Hepatocyte (in vitro differentiated cells): ENCODE results near the gene TAPBP. TPM values are rescaled to one million over a fixed set of nuclear protein-coding genes. Genes with fewer than 3 reads are reported as not detected.
A peak's percentile ranks its signal among the peaks of the same experiment; 100 is the strongest.
"Not testable (repeated sequence)": the region's sequence is repeated elsewhere in the genome, so short reads cannot be mapped to it uniquely, and the experiment has no call there.

ENCODE experiments used
- DNase-seq: peaks from one replicate; pipeline ENCODE4 v3.0.0-alpha.2; 2016; ENCODE audit warnings: low spot score
- H2AFZ ChIP-seq: fragments of 200-600 bp; sonication (generic); 2 replicates; pipeline ENCODE4 v1.6.0; 2016; ENCODE audit warnings: antibody characterized with exemption, mild to moderate bottlenecking
- H3K27ac ChIP-seq: fragments of 200-600 bp; sonication (generic); 2 replicates; pipeline ENCODE4 v1.5.1; 2016; ENCODE audit warnings: mild to moderate bottlenecking
- H3K27me3 ChIP-seq: fragments of 200-600 bp; sonication (generic); 2 replicates; pipeline ENCODE4 v1.6.1; 2016
- H3K36me3 ChIP-seq: fragments of 200-600 bp; sonication (generic); replicated peaks from 2 replicates; pipeline ENCODE4 v1.5.1; 2016; ENCODE audit warnings: low read depth; ENCODE audit not compliant: insufficient read depth
- H3K4me1 ChIP-seq: fragments of 200-600 bp; sonication (generic); 2 replicates; pipeline ENCODE4 v1.5.1; 2016; ENCODE audit warnings: mild to moderate bottlenecking, moderate library complexity; ENCODE audit not compliant: insufficient read depth
- H3K4me2 ChIP-seq: fragments of 200-600 bp; sonication (generic); 2 replicates; pipeline ENCODE4 v1.6.0; 2016
- H3K4me3 ChIP-seq: fragments of 200-600 bp; sonication (generic); 2 replicates; pipeline ENCODE4 v1.5.1; 2016; ENCODE audit warnings: mild to moderate bottlenecking
- H3K79me2 ChIP-seq: fragments of 200-600 bp; sonication (generic); 2 replicates; pipeline ENCODE4 v1.6.0; 2017; ENCODE audit warnings: mild to moderate bottlenecking
- H3K9me2 ChIP-seq: fragments of 200-600 bp; sonication (generic); replicated peaks from 2 replicates; pipeline ENCODE4 v1.6.0; 2017; ENCODE audit warnings: mild to moderate bottlenecking; ENCODE audit not compliant: insufficient read depth
- H3K9me3 ChIP-seq: fragments of 200-600 bp; sonication (generic); 2 replicates; pipeline ENCODE4 v1.5.1; 2016; ENCODE audit warnings: low read depth, mild to moderate bottlenecking
- H4K20me1 ChIP-seq: fragments of 200-600 bp; sonication (generic); 2 replicates; pipeline ENCODE4 v1.6.0; 2016; ENCODE audit warnings: mild to moderate bottlenecking; ENCODE audit not compliant: insufficient read depth, poor library complexity, severe bottlenecking
- EZH2 ChIP-seq: fragments of 200-600 bp; sonication (generic); IDR thresholded peaks from 2 replicates; pipeline ENCODE4 v1.6.1; 2016; ENCODE audit warnings: antibody characterized with exemption, mild to moderate bottlenecking, borderline replicate concordance
- EZH2phosphoT487 ChIP-seq: fragments of 200-600 bp; sonication (generic); IDR thresholded peaks from one replicate; pipeline ENCODE4 v1.6.1; 2018; ENCODE audit warnings: antibody characterized with exemption, mild to moderate bottlenecking, low read depth, moderate library complexity; ENCODE audit not compliant: unreplicated experiment, severe bottlenecking
- WGBS: methylation state at CpG from one replicate; pipeline ENCODE4 v1.1.6; 2016; ENCODE audit warnings: low lambda C conversion rate; ENCODE audit errors: missing lambda C conversion rate; 5-methylcytosine and 5-hydroxymethylcytosine counted together
- polyA plus RNA-seq: library from polyadenylated mRNA; unstranded; fragments of >200 nt; fragmentation: Nextera tagmentation; extraction: Ambion mirVana; gene quantifications from 2 replicates; pipeline ENCODE4 v1.2.1, GENCODE V29; 2016
- total RNA-seq: library from RNA; depleted of rRNA; stranded (reverse); fragments of >200 nt; gene quantifications from 2 replicates; pipeline ENCODE4 v1.2.3, GENCODE V29; 2014
- TF ChIP-seq, protein P1 (sequence below): fragments of 200-600 bp; sonication (generic); IDR thresholded peaks from 2 replicates; pipeline ENCODE4 v1.5.1; 2016; ENCODE audit warnings: antibody characterized with exemption, mild to moderate bottlenecking; ENCODE audit not compliant: poor library complexity

Gene TAPBP
- total and polyA plus RNA-seq, 2 experiments from 2014 or later = 59.3 to 108 TPM

DNA sequence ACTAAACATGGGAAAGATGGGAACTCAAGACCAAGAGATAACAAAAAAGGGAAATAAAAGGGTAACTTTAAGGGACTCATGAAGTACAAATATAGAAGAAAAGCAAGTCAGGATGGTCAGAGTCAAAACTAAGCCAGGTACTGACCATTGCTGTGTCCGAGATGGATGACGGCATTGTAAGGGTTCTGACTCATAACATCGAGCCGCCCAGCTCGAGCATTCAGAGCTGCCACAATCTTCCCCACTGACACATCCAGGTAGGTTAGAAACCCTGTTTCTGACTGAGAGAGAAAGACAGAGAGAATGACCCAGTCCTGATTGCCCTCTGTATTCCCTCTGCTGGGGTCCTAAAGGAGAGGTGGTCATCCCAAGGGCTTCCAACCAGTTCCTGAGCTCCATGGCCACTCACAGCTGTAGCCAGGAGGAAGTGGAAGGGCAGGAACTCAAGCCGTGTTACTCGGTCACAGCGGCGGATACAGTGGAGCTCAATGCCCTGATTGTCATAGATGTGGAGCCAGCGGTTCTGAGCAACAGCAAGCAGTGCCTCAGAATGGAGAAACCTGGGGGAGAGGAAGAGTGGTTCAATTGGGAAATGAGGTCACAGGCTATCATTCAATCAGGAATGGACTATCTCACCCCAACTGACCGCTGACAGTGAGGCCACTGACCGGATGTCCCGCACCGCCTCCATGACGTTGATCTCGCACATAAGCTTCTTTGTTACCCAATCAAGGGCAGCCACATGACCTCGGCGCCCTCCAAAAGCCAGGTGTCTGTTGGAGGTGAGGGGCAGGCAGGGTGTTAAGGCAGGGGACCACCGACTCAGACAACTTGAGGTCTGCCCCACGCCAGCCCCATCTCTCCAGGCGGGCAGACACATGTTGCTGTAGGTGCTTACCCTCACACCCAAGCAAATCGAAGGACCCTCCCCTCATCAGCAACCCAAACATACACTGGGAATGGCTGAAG, 26.6 kb downstream of the TAPBP start:
- peaks cover 13% of the 10 kb centered on the region for H3K4me1 ChIP-seq
- H3K9me2 ChIP-seq = no peaks in the 10 kb centered on the region
- no peaks in the 10 kb centered on the region for H3K27me3 ChIP-seq
- no peak overlapping the region for H3K27ac ChIP-seq
- H2AFZ ChIP-seq = no peak overlapping the region
- no peaks in the 10 kb centered on the region for H3K36me3 ChIP-seq
- no peaks in the 10 kb centered on the region for H3K9me3 ChIP-seq
- 97% methylated on average over 22 of the region's 22 CpGs for WGBS
- no peak overlapping the region for H3K4me3 ChIP-seq
- peaks cover 29% of the 10 kb centered on the region for H3K79me2 ChIP-seq
- no peak for DNase-seq
- no peak overlapping the region for H3K4me2 ChIP-seq
- H4K20me1 ChIP-seq = no peaks in the 10 kb centered on the region
- no peak for TF ChIP-seq EZH2phosphoT487

DNA sequence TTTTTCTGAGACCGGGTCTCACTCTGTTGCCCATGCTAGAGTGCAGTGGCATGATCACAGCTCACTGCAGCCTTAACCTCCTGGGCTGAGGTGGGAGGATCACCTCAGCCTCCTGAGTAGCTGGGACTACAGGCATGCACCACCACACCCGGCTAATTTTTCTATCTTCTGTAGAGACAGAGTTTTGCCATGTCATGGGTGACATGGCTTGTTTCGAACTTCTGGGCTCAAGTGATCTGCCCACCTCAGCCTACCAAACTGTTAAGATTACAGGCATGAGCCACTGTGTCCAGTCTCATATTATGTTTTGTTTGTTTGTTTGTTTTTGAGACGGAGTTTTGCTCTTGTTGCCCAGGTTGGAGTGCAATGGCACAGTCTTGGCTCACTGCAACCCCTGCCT, 28.7 kb downstream of the TAPBP start:
- H4K20me1 ChIP-seq, H3K27me3 ChIP-seq, H3K9me3 ChIP-seq, H3K36me3 ChIP-seq, H3K4me3 ChIP-seq, H3K4me1 ChIP-seq, H2AFZ ChIP-seq, H3K4me2 ChIP-seq, H3K9me2 ChIP-seq, DNase-seq, H3K27ac ChIP-seq: not testable (repeated sequence)
- H3K79me2 ChIP-seq = peaks cover 18% of the 10 kb centered on the region
- WGBS = 97% methylated on average over 4 of the region's 4 CpGs

DNA sequence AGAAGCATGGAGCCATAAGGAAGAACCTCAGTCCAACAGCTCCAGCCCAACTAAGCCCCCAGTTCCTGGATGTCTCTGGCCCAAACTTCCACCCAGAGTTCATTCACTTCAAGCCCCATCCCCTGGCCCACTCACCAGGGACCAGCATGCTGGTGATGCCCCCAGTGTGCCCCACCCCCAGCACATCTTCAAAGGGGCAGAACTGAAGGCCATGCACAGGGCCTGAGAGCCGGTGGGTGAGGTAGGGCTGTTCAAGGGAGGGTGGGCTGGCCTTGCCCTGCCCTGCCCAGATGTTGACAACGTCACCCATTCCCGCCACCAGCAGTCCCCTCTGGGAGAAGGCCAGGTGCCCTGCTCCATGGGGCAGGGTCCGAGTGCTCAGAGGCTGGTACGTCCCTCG, 33.3 kb downstream of the TAPBP start:
- H2AFZ ChIP-seq = no peak overlapping the region
- DNase-seq = no peak
- H3K9me2 ChIP-seq = no peaks in the 10 kb centered on the region
- peaks cover 21% of the 10 kb centered on the region for H3K4me1 ChIP-seq
- TF ChIP-seq EZH2 = no peak
- no peak for TF ChIP-seq EZH2phosphoT487
- TF ChIP-seq, protein P1, sequence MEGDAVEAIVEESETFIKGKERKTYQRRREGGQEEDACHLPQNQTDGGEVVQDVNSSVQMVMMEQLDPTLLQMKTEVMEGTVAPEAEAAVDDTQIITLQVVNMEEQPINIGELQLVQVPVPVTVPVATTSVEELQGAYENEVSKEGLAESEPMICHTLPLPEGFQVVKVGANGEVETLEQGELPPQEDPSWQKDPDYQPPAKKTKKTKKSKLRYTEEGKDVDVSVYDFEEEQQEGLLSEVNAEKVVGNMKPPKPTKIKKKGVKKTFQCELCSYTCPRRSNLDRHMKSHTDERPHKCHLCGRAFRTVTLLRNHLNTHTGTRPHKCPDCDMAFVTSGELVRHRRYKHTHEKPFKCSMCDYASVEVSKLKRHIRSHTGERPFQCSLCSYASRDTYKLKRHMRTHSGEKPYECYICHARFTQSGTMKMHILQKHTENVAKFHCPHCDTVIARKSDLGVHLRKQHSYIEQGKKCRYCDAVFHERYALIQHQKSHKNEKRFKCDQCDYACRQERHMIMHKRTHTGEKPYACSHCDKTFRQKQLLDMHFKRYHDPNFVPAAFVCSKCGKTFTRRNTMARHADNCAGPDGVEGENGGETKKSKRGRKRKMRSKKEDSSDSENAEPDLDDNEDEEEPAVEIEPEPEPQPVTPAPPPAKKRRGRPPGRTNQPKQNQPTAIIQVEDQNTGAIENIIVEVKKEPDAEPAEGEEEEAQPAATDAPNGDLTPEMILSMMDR = no peak
- 93% methylated on average over 6 of the region's 6 CpGs for WGBS
- peaks cover 11% of the 10 kb centered on the region for H4K20me1 ChIP-seq
- no peak overlapping the region for H3K27ac ChIP-seq
- no peaks in the 10 kb centered on the region for H3K27me3 ChIP-seq
- no peak overlapping the region for H3K4me3 ChIP-seq
- no peaks in the 10 kb centered on the region for H3K9me3 ChIP-seq
- peaks cover 2% of the 10 kb centered on the region for H3K79me2 ChIP-seq
- no peaks in the 10 kb centered on the region for H3K36me3 ChIP-seq
- H3K4me2 ChIP-seq = no peak overlapping the region

DNA sequence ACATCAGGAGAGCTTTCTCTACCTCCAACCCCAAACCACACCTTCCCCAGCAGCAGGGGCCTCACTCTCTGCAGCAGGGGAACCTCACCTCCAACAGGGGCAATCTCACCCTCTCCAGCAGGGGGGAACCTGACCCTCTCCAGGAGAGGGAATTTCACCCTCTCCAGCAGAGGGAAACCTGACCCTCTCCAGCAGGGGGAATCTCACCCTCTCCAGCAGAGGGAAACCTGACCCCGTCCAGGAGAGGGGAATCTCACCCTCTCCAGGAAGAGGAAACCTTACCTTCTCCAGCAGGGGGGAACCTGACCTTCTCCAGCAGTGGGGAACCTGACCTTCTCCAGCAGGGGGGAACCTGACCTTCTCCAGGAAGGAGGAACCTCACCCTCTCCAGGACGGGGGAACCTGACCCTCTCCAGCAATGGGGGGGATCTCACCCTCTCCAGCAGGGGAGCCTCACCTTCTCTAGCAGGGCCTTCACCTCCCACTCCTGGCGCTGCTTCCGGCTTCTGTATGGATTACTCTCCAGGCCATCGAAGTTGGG, 33.8 kb downstream of the TAPBP start:
- WGBS = 75% methylated on average over 4 of the region's 5 CpGs
- no peaks in the 10 kb centered on the region for H3K27me3 ChIP-seq
- peaks cover 26% of the 10 kb centered on the region for H3K4me1 ChIP-seq
- H3K9me3 ChIP-seq = no peaks in the 10 kb centered on the region
- no peaks in the 10 kb centered on the region for H3K36me3 ChIP-seq
- H3K4me3 ChIP-seq = no peak overlapping the region
- DNase-seq = peak; percentile 74
- H2AFZ ChIP-seq = no peak overlapping the region
- no peak for TF ChIP-seq EZH2phosphoT487
- TF ChIP-seq EZH2 = no peak
- TF ChIP-seq, protein P1 = peak; percentile 50
- no peak overlapping the region for H3K27ac ChIP-seq
- no peaks in the 10 kb centered on the region for H3K9me2 ChIP-seq
- H3K79me2 ChIP-seq = peaks cover 7% of the 10 kb centered on the region
- no peak overlapping the region for H3K4me2 ChIP-seq
- peaks cover 16% of the 10 kb centered on the region for H4K20me1 ChIP-seq
